A673 (cell line): Measurements from ENCODE around the gene UNC13B. TPM values are rescaled to one million over a fixed set of nuclear protein-coding genes. Genes with fewer than 3 reads are reported as not detected.

Experiments
- BruUV-seq: library from RNA; stranded (reverse); fragments of 400-500 nt; replicated peaks from 2 replicates; lab custom pipeline; 2021; lab: Mats Ljungman, UMichigan
- CTCF ChIA-PET: fragments of 300-600 bp; sonication (Branson Sonifier 250); formaldehyde crosslinking; loops from one replicate; lab custom pipeline; 2022; ENCODE audit warnings: antibody characterized with exemption; lab: Charles Lee
- POLR2A ChIA-PET: fragments of 300-600 bp; sonication (Branson Sonifier 250); formaldehyde crosslinking; loops from one replicate; lab custom pipeline; 2022; ENCODE audit warnings: antibody characterized with exemption; ENCODE audit not compliant: low non-redundant PET; lab: Charles Lee
- DNase-seq: peaks from one replicate; pipeline ENCODE4 v3.0.0-alpha.2; 2015; ENCODE audit warnings: low spot score
- H3K27ac ChIP-seq: fragments of 200-600 bp; sonication (generic); 2 replicates; pipeline ENCODE4 v1.5.1; 2016; ENCODE audit warnings: mixed run types, low read depth, mild to moderate bottlenecking, mixed read lengths, antibody characterized with exemption, low read length; ENCODE audit not compliant: poor library complexity, severe bottlenecking
- H3K27me3 ChIP-seq: fragments of 200-600 bp; sonication (generic); replicated peaks from 2 replicates; pipeline ENCODE4 v1.6.1; 2017; ENCODE audit warnings: mixed run types, low read depth, mild to moderate bottlenecking, mixed read lengths, antibody characterized with exemption, low read length; ENCODE audit not compliant: insufficient read depth, poor library complexity
- H3K36me3 ChIP-seq: fragments of 200-600 bp; sonication (generic); 2 replicates; pipeline ENCODE4 v1.6.1; 2016; ENCODE audit warnings: mixed run types, mild to moderate bottlenecking, mixed read lengths, antibody characterized with exemption, low read length; ENCODE audit not compliant: insufficient read depth, poor library complexity, severe bottlenecking
- H3K4me1 ChIP-seq: fragments of 200-600 bp; sonication (generic); 2 replicates; pipeline ENCODE4 v1.6.1; 2017; ENCODE audit warnings: mixed run types, mild to moderate bottlenecking, mixed read lengths, antibody characterized with exemption, low read length; ENCODE audit not compliant: insufficient read depth, poor library complexity, severe bottlenecking
- H3K4me3 ChIP-seq: fragments of 200-600 bp; sonication (generic); 2 replicates; pipeline ENCODE4 v1.5.1; 2016; ENCODE audit warnings: low read depth, mixed run types, mild to moderate bottlenecking, mixed read lengths, low read length; ENCODE audit not compliant: poor library complexity, severe bottlenecking
- H3K9me3 ChIP-seq: fragments of 200-600 bp; sonication (generic); 2 replicates; pipeline ENCODE4 v1.6.1; 2016; ENCODE audit warnings: mixed run types, low read depth, mild to moderate bottlenecking, mixed read lengths, antibody characterized with exemption, low read length; ENCODE audit not compliant: poor library complexity, severe bottlenecking
- CTCF ChIP-seq: fragments of 300-800, 200-600 bp; sonication (generic); conservative IDR thresholded peaks from 2 replicates; pipeline ENCODE4 v1.5.1; 2017; ENCODE audit warnings: low read depth, mild to moderate bottlenecking, antibody characterized with exemption, low read length, moderate library complexity, mixed read lengths
- EZH2 ChIP-seq: fragments of 200-600 bp; sonication (generic); IDR thresholded peaks from 2 replicates; pipeline ENCODE4 v1.6.1; 2017; ENCODE audit warnings: borderline replicate concordance, low read depth, mild to moderate bottlenecking, mixed read lengths, antibody characterized with exemption, low read length; ENCODE audit not compliant: poor library complexity, severe bottlenecking
- intact Hi-C: fragments of 100-400 bp; cut with micrococcal nuclease; formaldehyde crosslinking; loops from one replicate; pipeline ENCODE4 v1.10.0; 2022; ENCODE audit not compliant: unreplicated experiment
- total RNA-seq: library from RNA; stranded (reverse); gene quantifications from 2 replicates; pipeline ENCODE4 v1.2.3, GENCODE V29; 2021

UNC13B gene
- total RNA-seq, 1 experiment from 2014 or later = 19.8 TPM

DNA sequence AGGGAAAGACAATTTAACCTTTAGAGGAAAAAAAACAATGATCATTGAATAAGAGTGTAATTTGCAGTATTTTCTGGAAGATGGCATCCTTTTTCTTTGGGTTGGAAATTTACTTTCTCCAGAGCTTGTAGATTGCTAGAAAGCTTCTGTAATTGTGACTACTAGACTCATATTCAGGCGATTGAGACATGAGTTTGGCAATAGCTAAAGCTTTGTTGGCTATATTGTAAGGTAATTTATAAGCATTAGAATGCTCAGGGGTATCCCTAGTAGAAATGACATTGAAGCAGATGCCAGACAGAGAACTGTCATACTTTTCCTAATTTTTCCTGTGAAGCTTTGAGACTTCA lies 115.3 kb downstream of the UNC13B start:
- no peak for DNase-seq
- no peaks in the 10 kb centered on the region for H3K4me1 ChIP-seq
- CTCF ChIA-PET = no interaction called here
- no peak overlapping the region for H3K4me3 ChIP-seq
- no peaks in the 10 kb centered on the region for H3K36me3 ChIP-seq
- intact Hi-C loops = loop anchor here (5.0 kb wide), 1 partner anchor 160 kb away; the partner anchor contains the start of gene ATOSB
- POLR2A ChIA-PET = no interaction called here
- H3K9me3 ChIP-seq = no peaks in the 10 kb centered on the region
- no peak overlapping the region for H3K27ac ChIP-seq
- TF ChIP-seq CTCF = no peak
- no peak for TF ChIP-seq EZH2
- H3K27me3 ChIP-seq = no peaks in the 10 kb centered on the region
- BruUV-seq = no TSS peak

GRCh38 chr9:35277628-35278359 lies 116.0 kb downstream of the UNC13B start:
- BruUV-seq = no TSS peak
- Histone ChIP-seq H3K27me3 (no peaks in the 10 kb centered on the region), H3K4me1 (no peaks in the 10 kb centered on the region), H3K27ac (no peak overlapping the region), H3K9me3 (no peaks in the 10 kb centered on the region), H3K36me3 (no peaks in the 10 kb centered on the region), H3K4me3 (no peak overlapping the region)
- DNase-seq = no peak
- ChIA-PET POLR2A (no interaction called here), CTCF (no interaction called here)
- intact Hi-C loops = loop anchor here (5.0 kb wide), 1 partner anchor 160 kb away; the partner anchor contains the start of gene ATOSB
- TF ChIP-seq CTCF = no peak
- no peak for TF ChIP-seq EZH2

DNA sequence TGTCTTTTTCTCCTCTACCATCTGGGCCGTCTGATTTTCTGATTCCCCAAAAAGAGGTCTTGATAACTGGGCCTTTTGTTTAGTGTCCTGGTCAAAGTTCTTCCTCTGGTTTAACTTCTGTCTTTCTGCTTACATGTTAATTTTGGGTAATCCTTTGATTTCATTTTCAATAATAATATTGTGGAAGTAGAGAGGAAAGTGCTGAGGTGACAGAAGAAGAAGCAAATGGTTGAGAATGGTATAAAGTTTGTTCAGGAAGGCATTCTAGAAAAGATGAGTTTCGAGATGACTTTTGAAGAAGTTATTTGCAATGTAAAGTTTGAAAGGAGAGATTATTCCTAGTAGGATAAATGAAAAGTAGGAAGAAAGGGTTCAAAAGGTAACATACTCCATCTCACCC lies 118.1 kb downstream of the UNC13B start:
- H3K9me3 ChIP-seq = no peaks in the 10 kb centered on the region
- CTCF ChIA-PET = no interaction called here
- H3K4me1 ChIP-seq = no peaks in the 10 kb centered on the region
- H3K27ac ChIP-seq = no peak overlapping the region
- H3K4me3 ChIP-seq = no peak overlapping the region
- DNase-seq = no peak
- intact Hi-C loops = loop anchor here (5.0 kb wide), 1 partner anchor 163 kb away; the partner anchor contains the start of gene ATOSB
- no peaks in the 10 kb centered on the region for H3K36me3 ChIP-seq
- POLR2A ChIA-PET = no interaction called here
- TF ChIP-seq EZH2 (no peak), CTCF (no peak)
- BruUV-seq = no TSS peak
- H3K27me3 ChIP-seq = no peaks in the 10 kb centered on the region
